Kasumi-1 (cell line): ENCODE measurements around the gene MCM3.

ENCODE experiments used
- DNase-seq, 2 experiments: peaks; one replicate each; lab custom pipeline; 2025; lab: John Stamatoyannopoulos, UW

MCM3 gene

GRCh38 chr6:52303178-52303577, 18.6 kb upstream of the MCM3 start:
- DNase-seq, result no peak

DNA sequence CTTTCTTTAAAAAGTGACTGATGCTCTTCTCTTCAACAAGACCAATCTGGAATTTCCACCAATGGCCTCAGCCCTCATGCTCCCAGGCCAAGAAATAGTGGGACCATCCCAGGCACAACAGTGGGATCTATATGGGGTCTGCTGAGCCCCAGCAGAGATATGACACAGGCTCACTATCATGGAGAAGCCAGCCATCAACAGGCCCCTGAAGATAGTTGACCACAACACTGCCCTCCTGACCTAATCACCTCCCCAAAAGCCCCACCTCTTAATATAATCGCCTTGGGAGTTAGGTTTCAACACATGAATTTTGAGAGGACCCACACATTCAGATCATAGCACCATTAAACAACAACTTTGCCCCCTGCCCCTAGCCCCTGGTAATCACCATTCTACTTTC, 16.8 kb upstream of the MCM3 start:
- DNase-seq, result no peak

GRCh38 chr6:52300489-52300931, 16.0 kb upstream of the MCM3 start:
- DNase-seq, result no peak

DNA sequence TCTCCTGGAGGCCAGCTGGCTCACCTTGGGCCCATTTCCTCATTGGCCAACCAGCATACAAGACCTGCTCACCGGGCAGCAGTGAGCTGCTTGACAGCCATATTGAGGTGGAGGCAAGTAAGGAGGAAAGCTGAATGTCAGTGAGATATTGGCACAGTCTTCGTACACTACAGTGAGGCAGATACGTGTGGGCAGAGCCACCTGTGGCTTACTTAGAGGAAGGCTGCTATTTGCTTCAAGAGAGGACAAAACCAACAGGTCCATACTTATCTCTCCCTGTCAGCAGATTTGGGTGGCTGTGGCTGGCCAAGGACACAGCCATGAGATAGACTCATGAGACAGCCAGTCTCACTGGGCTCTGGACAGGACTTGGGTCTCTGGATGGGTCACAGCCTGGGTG, 15.1 kb upstream of the MCM3 start:
- no peak for DNase-seq

DNA sequence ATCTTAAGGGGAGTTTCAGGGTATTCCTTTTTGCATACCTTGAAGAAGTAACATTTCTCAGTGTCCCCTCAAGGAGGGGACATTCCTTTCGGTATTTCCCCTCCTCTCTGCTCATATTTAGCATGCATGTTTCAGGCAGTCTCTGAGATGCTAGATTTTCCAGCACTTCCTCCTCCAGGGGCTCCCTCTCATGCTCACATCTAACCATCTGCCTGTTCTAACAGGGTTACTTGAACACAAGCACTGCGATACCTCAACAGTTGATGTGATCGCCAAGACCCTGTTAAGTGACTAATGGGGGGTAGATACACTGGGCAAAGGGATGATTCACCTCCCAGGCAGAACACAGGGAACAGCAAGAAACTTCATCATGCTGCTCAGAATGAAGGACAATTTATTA, 12.9 kb upstream of the MCM3 start:
- peak in 1 of 2 experiments; percentile 11 for DNase-seq

GRCh38 chr6:52293067-52293466, 8.5 kb upstream of the MCM3 start:
- DNase-seq, result no peak

- DNase-seq, result no peak
Measured at GRCh38 chr6:52288841-52289240, 4.3 kb upstream of the MCM3 start.

DNA sequence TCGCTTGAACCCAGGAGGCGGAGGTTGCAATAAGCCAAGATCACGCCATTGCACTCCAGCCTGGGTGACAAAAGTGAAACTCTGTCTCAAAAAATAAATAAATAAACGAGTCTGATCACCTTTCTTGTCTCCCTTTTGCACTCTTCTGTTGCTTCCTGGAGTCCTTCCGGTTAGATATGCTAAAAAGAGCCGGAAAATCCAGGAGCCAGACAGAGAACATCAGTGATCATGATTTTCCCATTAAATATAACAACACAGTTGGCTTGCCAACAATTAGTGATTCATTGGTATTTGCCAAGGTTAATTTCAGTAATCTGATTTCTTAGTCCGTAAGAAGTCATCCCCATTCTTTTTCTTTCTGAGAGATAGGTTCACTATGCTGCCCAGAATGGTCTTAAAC, 3.7 kb upstream of the MCM3 start:
- no peak for DNase-seq

DNA sequence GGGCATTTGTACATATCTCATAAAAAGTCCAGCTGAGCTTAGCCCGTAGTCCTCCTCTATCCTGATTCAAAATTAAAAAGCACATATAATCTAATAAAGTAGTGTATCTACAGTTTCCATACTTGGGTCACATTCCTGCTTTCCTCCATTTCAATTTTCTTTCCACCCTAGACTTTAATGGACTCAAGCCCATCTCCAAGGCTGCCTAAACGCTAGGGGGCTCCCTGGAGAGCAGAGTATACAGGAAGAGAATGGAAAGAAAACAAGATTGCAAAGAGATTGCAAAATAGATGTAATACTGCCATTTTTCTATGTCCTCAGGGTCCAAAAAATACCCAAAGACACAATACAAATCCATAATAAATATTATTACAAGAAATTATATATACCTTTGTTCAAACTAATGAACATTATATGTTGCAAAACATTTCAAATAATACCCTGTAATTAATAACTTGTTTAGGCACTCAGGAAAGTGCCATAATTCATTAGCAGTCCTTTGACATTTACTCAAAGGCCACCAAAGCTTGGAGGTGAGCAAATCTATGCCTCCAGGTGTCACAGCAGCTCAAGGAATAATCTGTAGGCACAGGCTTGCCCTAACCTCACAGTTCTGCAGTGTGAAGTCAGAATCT, 2.4 kb upstream of the MCM3 start:
- peak; percentile 86 to 91 for DNase-seq

DNA sequence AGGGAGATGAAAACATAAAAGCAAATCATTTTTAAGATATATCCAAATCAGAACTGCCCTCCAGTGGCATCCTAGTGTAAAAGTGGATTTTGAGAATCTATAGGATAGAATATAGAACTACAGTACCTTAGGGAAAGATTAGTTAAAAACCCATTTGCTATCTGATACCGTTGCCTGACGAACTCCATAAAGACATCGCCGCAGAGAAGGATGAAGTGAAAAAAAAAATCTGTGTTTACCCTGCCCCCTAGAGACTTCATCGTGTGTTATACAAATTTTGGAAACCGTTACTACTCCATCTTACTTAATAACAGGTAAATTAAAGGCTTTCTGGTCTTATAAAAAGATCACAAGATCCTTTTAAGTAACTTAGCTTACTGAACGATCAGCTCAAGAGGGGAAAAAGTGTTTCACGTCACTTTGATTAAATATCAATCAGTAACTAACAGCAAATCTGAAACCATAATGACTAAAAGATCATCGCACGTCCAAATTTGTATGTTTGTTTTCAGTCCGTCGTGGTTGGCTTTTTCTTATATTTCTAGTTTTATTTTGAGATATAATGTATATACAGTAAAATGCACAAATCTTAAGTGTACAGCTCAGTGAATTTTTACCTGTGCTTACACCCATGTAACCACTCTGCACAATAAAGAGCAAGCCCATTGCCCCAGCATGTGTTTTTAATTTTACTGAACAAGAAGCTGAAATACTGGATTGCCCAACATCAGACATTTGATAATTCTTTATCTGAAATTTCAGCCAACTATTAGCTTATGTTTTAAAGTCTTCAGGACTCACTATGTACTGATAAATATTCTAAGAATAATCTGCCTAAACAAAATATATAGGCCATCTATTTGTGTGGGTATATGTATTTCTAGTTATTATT, 881 bp upstream of the MCM3 start:
- DNase-seq, result peak; percentile 31 to 58

DNA sequence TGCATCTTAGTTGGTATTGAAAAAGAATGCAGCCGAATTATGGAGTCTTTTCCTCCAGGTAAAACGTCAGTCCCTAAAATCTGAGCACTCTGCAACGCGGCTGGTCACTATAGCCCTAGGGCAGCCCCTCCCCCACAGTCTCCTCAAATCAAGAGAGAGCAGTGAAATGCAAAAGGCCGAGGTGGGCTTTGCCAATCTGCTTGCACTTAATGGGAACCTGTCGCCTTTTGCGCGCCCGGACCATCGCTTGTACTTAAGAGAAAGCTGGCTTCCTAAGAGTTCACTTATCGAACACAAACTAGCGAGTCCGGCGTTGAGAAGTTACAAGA, 447 bp downstream of the MCM3 start:
- DNase-seq, result peak in 1 of 2 experiments; percentile 43

GRCh38 chr6:52283111-52283510, 1.4 kb downstream of the MCM3 start:
- DNase-seq, result no peak

DNA sequence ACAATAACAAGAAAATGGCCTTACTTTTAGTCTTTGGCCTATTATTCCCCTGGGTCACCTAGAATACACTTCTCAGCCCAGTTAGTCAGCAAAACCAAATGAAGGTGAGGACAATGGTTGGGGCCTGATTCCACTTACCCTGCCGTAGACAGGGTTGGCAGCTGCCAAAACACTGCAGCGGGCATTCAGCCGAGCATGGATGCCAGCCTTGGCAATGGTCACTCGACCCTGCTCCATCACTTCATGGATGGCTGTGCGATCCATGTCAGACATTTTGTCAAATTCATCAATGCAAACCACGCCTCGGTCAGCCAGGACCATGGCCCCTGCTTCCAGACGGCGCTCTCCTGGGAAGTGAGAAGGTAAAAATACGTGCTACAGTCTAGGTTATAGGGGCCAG, 8.4 kb downstream of the MCM3 start:
- no peak for DNase-seq

GRCh38 chr6:52271852-52272460, 12.6 kb downstream of the MCM3 start:
- no peak for DNase-seq

DNA sequence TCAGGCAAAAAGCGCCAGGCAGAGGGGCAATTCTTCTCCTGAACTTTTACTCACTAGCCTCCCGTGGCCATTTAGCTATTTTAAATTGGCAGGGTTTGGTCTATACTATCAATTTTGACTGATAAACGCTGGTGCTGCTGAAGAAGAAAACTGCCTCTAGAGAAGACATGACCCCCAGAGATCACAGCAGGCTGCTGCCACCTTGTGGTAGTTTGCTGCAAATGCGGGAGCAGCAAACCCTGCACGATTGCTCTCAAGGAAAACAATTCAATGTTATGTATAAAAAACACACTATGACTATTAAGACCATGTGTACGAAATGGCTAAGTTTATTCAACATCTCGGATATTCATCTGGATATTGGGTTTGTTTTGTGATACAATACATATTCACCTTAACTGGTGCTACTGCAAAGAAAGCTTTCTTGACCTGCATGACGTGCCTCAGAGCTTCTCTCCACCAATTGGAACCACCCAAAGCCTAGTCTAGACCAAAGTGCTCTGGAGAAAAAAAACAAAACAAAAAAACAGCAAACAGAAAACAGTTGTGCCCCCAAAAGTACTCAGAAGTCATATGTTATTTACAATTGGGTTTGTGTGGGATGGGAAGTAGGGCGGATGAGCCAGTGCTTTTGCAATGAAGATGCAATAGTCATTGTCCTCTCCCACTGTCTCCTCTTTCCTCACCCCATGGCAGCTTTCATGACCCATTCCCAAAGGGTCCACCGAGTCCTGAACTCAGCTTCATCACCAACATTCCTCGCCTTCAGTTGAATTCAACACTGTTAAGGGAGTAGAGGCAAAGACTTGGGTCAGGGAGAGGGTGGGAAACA, 20.6 kb downstream of the MCM3 start:
- peak; percentile 72 to 73 for DNase-seq

DNA sequence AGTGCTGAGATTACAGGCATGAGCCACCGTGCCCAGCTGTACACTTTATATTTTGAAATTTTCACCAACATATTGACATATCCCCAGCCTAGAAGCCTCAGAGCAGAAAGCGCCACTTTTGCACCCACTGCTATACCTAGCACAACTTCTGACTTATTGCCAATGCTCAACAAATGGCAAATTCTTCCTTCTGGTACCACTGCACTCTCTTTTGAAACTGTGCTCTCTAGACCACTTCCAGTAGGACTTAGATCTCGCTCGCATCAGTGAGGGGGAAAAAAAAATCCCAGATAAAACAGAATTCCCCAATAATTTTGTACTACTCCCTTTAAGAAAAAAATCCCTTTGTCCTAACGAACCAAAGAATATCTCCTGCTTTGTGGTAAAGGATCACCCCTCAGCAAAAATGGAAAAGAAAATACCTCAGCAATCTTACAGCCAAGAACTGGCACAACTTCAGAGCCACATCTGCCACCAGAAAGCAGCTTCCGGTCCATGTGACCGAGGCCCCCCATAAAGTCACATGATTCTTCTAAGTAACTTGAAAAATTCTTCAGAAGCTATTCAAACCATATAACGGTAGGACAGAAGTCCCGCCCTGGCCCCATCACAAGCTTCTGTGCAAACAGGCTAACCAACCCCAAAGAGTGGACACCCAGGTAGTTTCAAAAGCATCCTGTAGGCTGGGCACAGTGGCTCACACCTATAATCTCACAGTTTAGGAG, 21.8 kb downstream of the MCM3 start:
- DNase-seq, result no peak

DNA sequence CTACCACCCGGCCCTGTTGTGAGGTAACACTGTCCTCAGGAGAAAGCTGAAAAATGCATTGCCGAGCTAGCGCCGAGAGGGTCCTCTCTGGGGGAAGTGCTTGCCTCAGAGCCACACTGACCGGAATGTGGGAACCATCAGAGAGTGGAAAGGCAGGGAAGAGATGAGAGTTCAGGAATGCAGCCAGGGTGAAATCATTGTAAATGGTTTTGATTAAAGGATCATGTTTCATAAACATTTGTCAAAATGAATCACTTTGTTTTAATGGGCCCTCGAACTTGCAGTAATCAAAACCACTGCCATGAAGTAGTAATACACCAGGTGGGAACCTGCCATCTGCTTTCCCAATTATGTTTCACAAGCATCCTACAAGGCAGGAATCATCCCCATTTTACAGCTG, 23.3 kb downstream of the MCM3 start:
- DNase-seq, result no peak

DNA sequence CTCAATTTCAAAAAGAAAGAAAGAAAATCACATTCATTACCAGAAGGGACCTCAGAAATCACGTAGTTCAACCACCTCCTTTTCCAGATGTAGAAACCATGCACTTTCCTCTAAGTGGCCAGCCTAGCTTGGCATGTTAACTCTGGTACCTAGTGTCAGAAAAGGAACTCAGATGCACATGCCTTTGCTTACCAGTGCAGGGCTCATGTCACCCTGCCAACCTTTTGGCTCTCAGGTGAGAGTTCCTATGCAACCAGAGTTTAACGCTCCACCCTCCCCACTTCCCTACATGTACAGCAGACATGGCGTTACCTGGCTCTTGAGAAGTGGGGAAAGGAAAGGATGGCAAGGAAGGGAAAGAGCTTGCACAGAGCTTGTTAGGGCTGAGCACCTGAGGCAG, 23.9 kb downstream of the MCM3 start:
- DNase-seq, result no peak

DNA sequence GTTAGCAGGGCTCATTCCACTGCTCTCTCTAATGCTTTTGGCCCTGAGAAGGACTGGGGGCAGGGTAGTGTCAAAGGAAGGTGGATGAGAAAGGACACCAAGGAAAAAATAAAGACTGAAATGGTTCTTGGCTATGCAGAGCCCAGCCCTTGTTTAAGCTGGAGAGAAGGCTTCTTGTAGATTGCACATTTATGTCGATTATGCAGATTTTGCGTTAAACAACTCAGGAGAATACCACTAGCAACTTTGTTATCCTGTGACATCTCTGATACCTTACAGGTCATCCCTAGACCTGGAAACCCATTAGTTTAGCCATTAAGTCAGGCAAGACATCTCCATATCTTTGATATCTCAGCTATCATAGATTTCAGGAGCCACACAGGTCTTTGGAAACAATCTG, 29.1 kb downstream of the MCM3 start:
- DNase-seq, result no peak

DNA sequence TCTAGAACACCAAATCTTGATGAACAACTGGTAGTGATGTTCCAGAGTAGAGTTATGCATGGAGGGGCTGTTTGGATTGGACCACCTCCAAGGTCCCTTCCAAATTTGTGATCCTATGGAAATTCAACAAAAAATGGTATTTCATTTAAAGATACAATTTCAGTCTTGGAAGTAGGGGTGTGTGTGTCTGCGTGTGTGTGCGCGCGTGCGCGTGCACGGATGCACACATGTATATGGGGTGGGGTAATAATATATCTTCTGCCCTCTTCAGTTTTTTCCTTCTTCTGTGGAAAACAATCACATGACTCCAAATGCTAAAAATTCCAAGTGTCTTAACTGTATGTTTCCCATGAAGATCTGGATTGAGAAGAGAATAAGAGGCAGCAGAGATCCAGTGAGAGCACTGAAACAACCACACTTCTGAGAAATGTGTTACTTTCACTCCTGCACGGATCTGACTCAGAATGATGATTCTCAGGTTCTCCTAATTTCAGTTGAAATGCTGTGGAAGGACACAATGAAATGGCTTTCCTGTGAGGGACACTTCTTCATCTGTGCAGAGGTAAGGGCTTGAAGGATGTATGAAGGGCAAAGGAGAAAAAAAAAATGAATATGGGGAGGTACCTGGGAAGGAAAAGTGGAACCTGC, 29.7 kb downstream of the MCM3 start:
- no peak for DNase-seq

- DNase-seq, result no peak
Measured at GRCh38 chr6:52253494-52253893, 31.0 kb downstream of the MCM3 start.
